ENCODE measurements around the gene ASIC1.

ASIC1 gene

DNA sequence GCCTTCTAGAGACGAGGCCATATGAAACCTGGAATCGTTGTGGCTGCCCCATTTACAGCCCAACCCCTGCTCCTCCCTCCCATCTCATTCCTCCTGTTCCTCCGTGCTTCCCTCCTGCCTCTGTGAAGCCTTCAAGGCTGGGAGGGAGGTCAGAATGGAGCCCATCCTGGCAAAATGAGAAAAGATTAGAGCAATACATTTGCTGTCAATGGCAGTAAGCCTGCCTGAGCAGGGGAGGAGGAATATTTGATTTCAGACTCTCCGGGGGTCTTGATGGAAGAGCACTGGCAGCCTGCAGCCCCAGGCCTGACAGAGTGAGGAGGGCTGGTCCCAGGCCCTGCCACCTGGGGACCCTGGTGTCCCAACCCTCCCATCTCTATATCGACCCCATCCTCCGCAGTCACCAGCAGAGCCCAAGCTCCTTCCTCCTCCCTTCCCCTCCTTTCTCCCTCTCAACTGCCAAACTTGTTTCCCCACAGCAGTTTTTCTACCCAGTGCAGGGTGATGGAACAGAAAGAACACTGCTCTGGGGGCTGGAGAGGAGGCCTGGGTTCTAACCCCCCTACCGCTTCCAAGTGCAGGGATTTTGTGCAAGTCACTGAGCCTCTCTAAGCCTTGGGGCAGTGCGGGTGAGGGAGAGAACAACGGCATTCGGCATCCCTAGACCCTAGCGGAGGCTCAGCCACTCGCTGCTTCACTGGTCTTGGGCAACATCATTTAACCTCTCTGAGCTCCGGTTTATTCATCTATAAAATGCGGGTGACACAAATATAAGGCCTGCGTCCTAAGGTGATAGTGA, 16.1 kb upstream of the ASIC1 start:
- no peak for DNase-seq

DNA sequence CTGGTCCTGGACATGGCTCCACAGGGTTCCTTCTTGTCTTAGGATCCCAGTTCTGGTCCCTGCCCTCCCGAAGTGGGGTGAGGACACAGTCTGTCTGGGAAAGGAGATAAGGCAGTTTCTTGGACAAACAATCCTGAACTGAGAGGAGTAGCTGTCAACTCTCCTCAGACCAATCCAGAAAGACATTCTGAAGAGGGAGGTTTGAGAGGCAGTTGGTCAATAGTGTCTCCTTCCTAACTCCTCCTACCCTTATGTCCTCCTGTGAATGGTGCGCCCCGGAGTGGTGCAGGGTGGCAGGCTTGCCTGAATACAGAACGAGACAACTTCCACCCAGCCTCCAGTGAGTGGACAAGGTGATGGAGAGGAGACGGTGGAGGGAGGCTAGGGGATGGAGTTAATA, 15.4 kb upstream of the ASIC1 start:
- no peak for DNase-seq

DNA sequence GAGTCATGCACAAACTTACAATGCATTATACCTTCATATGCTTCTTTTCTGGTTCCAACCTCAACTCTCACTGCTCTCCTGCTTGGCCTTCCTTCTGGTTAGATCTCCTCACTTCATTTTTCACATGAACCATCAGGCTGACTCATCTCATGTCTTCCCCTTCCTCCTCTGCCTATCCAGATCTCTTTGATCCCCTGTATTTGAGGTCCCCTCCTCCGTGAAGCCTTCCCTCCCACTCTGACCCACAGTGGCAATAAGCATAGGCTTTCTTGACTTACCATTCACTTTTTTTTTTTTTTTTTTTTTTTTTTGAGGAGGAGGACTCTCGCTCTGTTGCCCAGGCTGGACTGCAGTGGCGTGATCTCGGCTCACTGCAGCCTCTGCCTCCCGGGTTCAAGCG, 14.7 kb upstream of the ASIC1 start:
- no peak for DNase-seq

DNA sequence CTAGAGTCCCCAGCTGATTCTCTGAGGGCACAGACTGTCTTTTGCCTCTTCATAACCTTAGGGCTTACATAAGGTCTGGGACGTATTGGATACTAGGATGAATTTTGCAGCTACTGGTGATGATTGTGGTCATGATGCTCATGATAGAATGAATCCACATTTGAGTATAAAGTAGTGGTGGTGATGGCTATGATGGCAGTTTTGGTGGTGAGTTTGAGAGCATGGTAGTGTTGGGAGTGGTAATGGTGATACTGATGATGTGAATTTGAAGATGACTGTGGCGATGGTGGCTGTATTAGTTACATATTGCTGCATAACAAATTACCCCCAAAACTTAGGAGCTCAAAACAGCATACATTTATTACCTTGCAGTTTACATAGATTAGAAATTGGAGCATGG, 14.1 kb upstream of the ASIC1 start:
- no peak for DNase-seq

DNA sequence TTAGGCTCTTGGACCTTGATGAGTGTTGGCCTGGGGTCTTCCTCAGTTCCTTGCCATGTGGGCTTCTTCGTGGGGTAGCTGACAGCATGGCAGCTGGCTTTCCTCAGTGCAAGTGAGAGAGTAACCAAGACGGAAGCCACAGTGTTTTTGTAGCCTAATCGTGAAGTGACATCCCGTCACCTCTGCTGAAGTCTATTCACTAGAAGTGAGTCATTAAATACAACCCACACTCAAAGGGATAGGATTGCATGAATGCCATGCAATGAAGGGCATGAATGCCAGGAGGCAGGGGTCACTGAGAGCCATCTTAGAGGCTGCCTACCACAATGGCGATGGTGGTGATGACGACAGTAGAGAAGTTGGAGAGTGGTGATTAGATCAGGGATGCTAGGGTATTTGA, 13.5 kb upstream of the ASIC1 start:
- no peak for DNase-seq

DNA sequence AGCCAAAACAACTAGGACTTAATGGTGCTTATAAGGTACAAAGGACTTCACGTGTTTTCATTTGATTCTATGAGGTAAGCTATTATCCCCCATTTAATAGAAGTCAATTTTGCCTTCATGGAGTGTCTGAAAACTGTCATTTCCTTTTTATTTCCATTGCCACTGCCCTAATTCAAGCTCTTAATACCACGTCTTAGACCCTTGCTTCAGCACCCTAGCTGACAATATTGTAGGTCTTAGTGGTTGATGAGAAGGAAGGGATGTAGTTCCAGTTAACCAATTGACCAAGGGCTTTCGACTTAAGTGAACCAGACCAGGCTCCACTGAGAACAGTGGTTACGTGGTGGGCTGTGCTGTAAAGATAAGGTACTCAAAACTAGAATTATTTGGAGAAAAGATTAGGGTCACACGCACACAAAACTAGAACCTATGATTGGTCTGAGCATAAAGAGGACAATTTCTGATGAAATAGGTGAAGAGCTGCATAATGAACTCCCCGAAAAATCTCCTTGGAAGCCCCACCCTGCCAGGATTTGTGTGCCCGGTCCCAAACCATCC, 9.6 kb upstream of the ASIC1 start:
- no peak for DNase-seq

DNA sequence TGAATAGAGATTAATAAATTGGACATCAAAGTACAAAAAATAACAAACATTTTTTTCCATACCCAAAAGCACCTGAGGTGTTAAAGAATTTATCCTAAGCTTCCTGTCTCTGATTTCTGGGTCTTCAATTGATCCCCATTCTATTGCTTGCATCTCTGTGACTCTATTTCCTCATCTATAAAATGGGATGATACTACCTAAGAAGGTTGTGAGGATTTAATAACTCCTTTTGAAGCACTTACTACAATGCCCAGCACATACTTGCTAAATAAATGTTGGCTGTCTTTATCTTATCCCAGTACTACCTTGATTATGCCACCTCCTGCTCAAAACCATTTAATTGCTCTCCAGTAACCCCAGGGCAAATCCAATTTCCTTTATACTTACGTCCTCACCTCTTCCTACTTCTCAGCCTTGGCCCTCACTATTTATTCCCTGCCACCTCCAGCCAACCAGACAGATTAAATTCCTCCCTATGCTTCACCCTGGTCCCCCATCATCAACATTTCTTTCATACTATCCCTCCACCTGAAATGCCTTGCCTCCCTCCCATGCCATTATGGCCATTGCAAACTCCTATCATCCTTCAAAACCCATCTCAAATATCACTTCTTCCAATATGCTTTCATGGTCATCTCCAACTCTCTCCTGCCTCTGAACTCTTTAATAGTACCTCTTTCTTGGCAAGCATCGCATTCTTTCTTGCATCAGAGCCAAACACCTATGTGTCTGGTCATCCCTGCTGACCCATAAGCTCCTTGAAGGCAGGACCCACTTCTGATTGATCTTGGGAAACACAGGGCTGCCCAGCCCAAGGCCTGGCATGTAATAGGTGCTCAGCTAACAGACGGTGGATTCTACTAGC, 7.9 kb upstream of the ASIC1 start:
- DNase-seq: no peak

DNA sequence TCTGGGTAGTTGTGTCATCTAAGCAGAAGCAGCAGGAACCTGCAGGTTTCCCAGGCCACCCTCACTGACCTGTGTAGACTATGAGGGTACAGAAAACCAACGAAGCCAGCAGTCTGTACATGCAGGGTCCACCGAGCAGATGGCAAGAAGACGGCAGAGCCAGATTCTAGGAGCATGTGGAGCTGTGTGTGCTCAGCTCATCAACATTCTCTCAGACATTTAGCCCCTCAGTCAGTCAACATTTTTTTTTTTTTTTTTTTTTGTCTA, 7.3 kb upstream of the ASIC1 start:
- no peak for DNase-seq

DNA sequence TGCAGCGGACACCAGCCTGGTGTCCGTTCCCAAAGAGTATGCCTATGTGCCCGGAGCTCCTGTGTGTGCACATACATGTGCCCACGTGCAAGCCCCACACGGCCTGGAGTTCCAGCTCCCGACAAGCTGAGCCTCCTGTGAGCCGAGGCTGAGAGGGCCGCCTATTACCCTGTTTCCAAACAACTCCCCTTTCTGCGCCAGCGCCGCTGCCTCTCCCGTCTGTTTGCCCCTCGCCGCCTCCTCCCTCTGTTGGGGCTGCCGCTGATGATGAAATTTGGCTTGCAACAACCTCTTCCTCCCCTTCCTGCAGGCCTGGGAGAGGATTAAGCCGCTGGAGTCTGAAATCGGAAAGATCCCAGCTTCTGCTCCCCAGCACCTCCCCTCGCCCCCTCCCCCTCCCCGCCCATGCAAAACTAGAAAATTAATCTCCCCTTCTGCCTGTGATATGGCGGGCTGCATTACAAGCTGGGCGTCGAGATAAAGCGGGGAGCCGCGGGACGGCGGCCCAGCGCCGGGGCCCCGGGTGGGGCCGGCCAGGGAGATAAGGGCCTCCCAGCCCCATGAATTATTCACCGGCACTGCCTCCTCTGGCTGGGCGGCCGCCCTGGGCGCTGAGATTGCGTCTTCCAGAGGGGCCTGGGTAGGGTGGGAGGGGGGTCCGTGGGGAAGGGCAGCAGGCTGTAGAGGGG, 6.8 kb upstream of the ASIC1 start:
- no peak for DNase-seq

DNA sequence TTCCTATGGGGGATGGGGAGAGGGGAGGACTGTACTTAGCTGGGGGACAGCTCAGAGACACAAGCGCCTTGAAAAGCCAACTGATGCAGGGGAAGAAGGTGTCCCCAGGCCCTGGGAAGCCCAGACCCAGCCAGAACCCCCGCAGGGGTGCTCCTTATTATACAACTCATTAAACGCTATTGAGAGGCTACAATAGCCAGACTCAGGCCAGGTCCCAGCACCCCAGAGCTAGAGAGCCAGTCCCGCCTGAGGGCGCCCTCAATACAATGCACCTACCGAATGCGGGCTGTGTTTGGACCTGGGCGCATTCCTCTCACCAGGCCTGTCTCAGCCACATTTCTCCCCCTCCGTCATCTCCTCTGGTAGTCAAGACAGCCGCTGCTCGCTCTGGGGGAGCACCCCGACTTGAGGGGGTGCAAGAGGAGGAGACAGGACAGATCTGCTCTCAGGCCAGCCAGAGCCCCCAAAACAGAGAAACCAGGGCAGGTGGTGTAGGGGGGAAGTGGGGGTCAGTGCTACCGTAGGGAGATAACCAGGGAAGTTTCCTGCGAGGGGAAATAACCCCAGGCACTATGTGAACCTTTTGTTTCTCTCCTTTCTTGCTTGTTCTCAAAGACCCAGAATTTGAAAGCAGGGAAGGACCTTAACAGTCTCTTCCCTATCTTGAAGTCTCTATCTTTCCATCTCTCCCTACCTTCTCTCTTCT, 6.1 kb upstream of the ASIC1 start:
- DNase-seq: no peak

DNA sequence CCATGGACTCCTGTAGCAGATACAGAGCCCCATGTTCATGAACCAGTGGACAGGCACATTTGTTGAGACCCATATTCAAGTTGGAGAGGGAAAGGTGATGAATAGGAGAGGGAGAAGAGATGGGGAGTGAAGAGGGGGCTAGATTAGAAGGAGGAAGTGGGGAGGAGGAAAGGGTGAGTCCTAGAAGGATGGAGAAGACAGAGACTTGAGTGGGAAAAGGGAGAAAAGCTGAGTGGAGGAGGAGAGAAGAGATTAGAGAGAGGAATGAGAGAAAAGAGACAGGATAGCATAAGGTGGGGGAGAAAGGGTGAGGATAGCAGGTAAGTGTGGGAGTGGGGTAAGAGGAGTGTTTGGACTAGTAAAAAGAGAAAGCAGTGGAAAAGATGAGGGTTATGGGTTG, 4.9 kb upstream of the ASIC1 start:
- DNase-seq: no peak

DNA sequence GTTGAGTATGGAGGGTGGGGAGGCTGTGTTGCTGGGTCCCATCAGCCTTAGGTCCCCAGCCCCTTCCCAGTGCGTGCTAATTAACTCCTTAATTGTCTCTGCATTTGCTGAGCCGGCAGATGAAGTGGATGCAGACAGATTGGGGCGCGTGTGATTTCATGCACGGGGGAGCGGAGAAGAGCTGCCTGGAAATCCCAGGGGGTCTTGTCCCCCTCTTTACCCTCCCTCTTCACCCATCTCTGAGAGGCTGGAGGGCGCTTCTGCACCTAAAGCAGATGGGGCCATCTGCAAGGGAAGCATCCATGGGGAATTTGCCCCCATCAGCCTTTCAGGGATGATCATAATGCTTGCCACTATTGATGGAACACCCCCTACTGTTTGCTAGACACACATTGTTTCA, 4.4 kb upstream of the ASIC1 start:
- no peak for DNase-seq

DNA sequence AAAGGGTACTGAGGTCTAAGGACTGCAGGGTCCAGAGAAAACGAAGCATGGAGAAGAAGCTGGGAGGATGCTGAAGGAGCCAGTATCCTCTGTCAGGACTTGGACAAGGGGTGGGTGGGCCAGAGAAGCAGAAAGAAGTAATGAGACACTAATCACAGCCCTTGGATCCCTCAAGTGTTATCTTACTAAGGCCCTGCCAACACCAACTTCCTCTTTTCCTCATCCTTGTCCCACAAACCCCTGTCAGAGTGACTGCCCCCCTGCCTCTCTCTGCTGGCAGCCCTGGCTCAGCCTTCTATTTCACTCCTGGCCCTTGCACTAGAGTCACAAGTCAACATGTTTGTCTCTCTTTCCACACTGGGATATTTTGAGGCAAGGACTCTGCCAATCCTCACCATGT, 3.8 kb upstream of the ASIC1 start:
- no peak for DNase-seq

DNA sequence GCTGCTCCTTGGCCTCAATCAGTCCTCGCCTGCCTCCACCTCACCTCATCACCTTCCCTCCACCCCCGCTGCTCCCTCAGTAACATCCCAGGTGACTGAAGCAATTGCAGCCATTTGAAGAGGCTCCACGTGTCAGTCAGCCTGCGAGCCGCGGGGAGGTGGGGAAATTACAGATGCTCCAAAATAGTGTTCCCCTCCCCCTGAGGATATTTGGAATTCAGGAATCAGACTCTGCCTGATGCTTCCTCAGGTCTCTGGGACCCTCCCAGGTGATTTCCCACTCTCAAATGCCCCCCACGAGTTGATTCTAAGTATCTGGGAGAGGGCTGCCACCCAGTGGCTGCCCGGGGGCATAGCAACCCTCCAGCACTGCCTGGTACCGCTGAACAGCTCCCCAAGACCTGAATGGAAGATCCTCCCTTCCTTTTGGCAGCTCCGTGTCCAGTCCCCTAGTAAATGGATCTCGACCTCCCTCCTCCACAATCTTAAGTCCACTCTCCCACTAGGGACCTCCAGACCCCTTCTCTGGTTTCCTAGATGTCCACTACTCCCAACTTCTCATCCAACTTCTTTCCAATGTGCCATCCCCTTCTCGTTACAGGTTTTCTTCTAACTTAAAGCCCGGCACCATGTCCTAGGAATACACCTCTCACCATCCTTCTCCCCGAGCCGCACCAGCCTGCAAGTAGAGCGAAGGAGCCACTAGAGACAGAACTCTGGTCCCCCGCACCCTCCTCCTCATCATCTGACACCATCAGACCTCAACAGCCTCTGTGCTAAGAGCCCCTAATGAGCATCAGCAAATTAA, 1.4 kb upstream of the ASIC1 start:
- DNase-seq: peak; percentile 24

DNA sequence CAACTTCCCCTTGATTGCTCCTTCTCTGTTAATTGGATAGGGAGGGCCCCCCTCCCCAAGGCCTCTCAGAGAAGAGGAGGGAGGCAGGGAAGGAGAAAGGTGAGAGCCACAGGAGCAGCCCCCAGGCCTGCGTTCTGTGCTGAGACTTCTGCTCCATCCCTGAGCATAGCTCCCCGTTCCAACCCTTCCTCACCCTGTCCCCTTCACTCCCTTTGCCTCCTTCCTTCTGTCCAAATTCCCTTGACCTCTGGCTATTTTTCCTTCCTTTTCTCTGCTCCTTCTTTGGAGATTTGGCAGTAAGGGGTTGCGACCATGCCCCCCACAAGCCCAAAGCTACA, 788 bp upstream of the ASIC1 start:
- no peak for DNase-seq

DNA sequence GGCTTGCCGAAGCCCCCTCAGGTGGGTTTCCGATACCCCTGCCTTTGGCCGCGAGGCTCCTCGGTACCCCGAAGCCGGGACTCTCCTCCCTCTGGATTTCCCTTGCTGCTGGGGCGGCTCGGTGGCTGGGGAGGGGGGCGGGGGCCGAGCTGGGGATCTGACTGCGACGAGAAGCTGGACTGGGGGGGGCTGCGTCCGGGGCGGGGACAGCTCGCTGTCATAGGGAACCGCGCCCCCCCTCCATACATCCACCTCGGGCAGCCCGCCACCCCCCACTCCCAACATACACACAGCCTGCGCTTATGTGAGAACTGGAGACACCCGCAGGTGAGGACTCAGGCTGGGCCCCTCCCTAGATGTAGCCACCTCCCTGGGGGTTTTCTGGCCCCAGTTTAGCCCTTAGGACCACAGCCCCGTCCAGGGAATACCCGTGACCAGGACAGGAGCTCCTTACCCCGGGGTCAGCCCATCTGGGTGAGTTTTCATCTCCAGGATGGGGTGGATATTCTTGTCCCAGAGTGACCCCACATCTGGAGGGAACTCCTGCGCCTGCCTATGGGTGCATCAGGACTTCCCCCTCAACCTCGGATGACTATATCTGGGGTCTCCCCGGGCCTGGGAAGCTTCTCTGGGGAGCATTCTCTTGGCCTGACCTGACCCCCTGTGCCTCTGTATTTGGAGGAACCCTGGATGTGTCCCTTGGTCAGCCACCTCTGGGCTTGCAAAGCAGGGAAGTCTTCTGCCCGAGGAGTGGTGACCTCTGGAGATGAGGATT, 687 bp downstream of the ASIC1 start:
- DNase-seq: no peak

DNA sequence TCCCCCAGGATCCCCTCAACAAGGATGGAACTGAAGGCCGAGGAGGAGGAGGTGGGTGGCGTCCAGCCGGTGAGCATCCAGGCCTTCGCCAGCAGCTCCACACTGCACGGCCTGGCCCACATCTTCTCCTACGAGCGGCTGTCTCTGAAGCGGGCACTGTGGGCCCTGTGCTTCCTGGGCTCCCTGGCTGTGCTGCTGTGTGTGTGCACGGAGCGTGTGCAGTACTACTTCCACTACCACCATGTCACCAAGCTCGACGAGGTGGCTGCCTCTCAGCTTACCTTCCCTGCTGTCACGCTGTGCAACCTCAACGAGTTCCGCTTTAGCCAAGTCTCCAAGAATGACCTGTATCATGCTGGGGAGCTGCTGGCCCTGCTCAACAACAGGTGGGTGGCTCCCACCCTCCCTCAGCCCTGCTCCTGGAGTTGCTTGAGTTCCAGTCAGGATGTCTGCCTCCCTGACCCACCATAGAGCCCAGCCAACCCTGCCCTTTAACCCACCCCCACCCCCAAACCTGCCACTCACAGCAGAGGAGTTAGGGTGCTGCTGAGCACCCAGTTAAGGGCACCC, 1.4 kb downstream of the ASIC1 start:
- DNase-seq: no peak

DNA sequence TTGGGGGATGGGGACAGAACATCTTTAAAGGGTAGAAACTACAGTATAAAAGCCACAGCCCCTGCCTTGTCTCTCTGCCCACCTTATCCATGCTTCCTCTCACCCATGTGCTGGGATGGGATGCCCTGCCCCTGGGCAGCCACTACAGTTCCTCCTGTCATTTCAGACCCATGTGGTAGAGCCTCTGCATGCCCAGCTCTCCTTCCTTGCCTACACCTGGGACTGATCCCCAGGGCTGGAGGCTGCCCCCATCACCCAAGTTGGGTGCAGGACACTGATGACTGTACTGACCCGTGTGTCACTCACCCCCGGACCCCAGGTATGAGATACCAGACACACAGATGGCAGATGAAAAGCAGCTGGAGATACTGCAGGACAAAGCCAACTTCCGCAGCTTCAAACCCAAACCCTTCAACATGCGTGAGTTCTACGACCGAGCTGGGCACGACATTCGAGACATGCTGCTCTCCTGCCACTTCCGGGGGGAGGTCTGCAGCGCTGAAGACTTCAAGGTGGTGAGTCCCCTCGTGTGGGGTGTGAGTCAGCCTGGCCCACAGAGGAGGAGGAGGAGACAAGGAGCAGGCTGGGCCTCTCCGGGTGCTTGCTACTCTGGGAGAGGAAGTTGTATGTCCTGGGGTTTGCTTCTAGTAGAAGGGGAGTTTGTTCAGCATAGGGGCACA, 2.2 kb downstream of the ASIC1 start:
- no peak for DNase-seq

DNA sequence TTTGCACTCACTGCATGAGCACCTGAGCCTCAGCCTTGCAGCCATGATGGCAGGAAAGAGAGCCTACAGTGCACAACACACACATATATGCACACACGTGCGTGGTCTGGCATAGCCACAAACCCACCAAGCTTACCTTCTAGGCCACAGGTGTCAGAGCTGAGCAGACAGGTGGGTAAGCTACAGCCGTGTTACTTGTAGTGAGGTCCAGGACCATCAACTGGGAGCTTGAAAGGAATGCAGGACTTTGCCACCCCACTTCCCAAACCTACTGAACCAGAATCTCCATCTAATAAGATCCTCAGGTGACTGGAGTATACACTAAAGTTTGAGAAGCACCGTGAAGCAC, 2.7 kb downstream of the ASIC1 start:
- no peak for DNase-seq

DNA sequence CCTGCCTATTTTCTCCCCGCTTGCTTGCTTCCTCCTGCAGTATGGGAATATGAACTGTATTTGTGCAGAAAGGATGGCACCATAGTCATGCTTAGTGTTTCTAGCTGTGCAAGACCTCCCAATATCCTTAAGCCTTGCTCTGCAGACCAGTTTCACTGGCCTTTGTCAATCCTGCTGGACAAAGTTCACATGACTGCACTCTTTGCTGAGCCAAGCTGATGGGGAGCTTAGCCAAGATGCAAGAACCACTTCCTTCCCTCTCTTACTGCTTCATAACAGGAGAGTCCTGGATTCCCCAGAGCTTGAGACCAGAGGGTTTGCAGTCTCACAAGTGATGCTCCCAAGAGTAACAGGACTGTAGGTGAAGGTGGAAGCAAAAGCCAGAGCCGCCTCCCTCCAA, 3.8 kb downstream of the ASIC1 start:
- no peak for DNase-seq

Measured in KG1 (cell line).